ENCODE data around the gene LPP. TPM values are rescaled to one million over a fixed set of nuclear protein-coding genes. Genes with fewer than 3 reads are reported as not detected.

The LPP gene
- total RNA-seq, 6 experiments from 2014 or later: 41.5 to 90.5 (median 69.5) TPM

- TF ChIP-seq POLR2A (IDR thresholded peaks at IDR 0.05) (no peak), CTCF (IDR thresholded peaks at IDR 0.05) (no peak)
- ATAC-seq (no peak), DNase-seq (no peak)
- Histone ChIP-seq H3K4me3 (no peak overlapping the region), H3K36me3 (no peaks in the 10 kb centered on the region), H3K4me1 (no peaks in the 10 kb centered on the region), H3K27ac (no peak overlapping the region), H3K27me3 (no peaks in the 10 kb centered on the region), H3K9me3 (no peaks in the 10 kb centered on the region)
- intact Hi-C loops (cut with DNase I): no loop called here
- WGBS (ENCODE audit: insufficient coverage, low coverage, low lambda C conversion rate, missing lambda C conversion rate): 96% methylated on average over 2 of the region's 2 CpGs
Observed at GRCh38 chr3:188649521-188649920, 495.6 kb downstream of the LPP start.

GRCh38 chr3:188656196-188656982 lies 502.4 kb downstream of the LPP start:
- H3K27ac ChIP-seq: no peak overlapping the region

GRCh38 chr3:188658606-188659005 lies 504.6 kb downstream of the LPP start:
- intact Hi-C loops (cut with DNase I): no loop called here
- DNase-seq: no peak
- Histone ChIP-seq H3K9me3 (no peaks in the 10 kb centered on the region), H3K27me3 (no peaks in the 10 kb centered on the region), H3K36me3 (no peaks in the 10 kb centered on the region), H3K27ac (no peak overlapping the region), H3K4me3 (no peak overlapping the region), H3K4me1 (peaks cover 0 to 27% (median 10%) of the 10 kb centered on the region in 4 donors)
- WGBS (ENCODE audit: insufficient coverage, low coverage, low lambda C conversion rate, missing lambda C conversion rate): 73% methylated on average over 1 of the region's 1 CpG
- no peak for ATAC-seq
- TF ChIP-seq POLR2A (IDR thresholded peaks at IDR 0.05) (no peak), CTCF (IDR thresholded peaks at IDR 0.05) (no peak)

More at GRCh38 chr3:188656196-188656982, 502.4 kb downstream of the LPP start:
- peak; percentile 56 to 86 (median 71) for ATAC-seq
- no peaks in the 10 kb centered on the region for H3K9me3 ChIP-seq
- no peak for TF ChIP-seq CTCF (IDR thresholded peaks at IDR 0.05)
- WGBS (ENCODE audit: insufficient coverage, low coverage, low lambda C conversion rate, missing lambda C conversion rate): 49% methylated on average over 3 of the region's 3 CpGs
- no peak for DNase-seq
- peaks cover 0 to 15% (median 3%) of the 10 kb centered on the region in 4 donors for H3K4me1 ChIP-seq
- H3K27me3 ChIP-seq: no peaks in the 10 kb centered on the region
- no peak overlapping the region for H3K4me3 ChIP-seq
- H3K36me3 ChIP-seq: no peaks in the 10 kb centered on the region
- intact Hi-C loops (cut with DNase I): no loop called here

GRCh38 chr3:188659449-188660090 lies 505.6 kb downstream of the LPP start:
- Histone ChIP-seq H3K4me3 (no peak overlapping the region), H3K36me3 (no peaks in the 10 kb centered on the region), H3K4me1 (peaks cover 0 to 27% (median 10%) of the 10 kb centered on the region in 4 donors), H3K27me3 (no peaks in the 10 kb centered on the region), H3K27ac (no peak overlapping the region), H3K9me3 (no peaks in the 10 kb centered on the region)
- TF ChIP-seq POLR2A (IDR thresholded peaks at IDR 0.05): no peak
- no peak for TF ChIP-seq CTCF (IDR thresholded peaks at IDR 0.05)
- intact Hi-C loops (cut with DNase I): no loop called here
- DNase-seq (no peak), ATAC-seq (no peak)
- WGBS (ENCODE audit: insufficient coverage, low coverage, low lambda C conversion rate, missing lambda C conversion rate): 76% methylated on average over 5 of the region's 5 CpGs

Measured in right lobe of liver (tissue), 6 donors.